Right cardiac atrium (tissue), 5 donors: ENCODE data around the gene BZW1. TPM values are rescaled to one million over a fixed set of nuclear protein-coding genes. Genes with fewer than 3 reads are reported as not detected.
A peak's percentile ranks its signal among the peaks of the same experiment; 100 is the strongest.
"Not testable (repeated sequence)": the region's sequence is repeated elsewhere in the genome, so short reads cannot be mapped to it uniquely, and the experiment has no call there.

Experiments
- ATAC-seq, 2 donors: fragments of 200-7000 bp; cut with Tn5 transposase; one replicate each; pipeline versions ENCODE4 v1.8.0 to v1.9.1; 2020; ENCODE audit warnings: moderate library complexity in 2 of 2, mild to moderate bottlenecking in 1 of 2
- DNase-seq, 3 donors: peaks; one replicate each; pipeline ENCODE4 v3.0.0-alpha.2; 2020
- H3K27ac ChIP-seq: one replicate; pipeline ENCODE4 v1.5.1; 2013; ENCODE audit warnings: mild to moderate bottlenecking, low read length, control low read depth, moderate library complexity
- H3K27me3 ChIP-seq: one replicate; pipeline ENCODE4 v1.6.1; 2013; ENCODE audit not compliant: control insufficient read depth, insufficient read depth
- H3K4me1 ChIP-seq: one replicate; pipeline ENCODE4 v1.6.1; 2013; ENCODE audit warnings: low read length; ENCODE audit not compliant: control insufficient read depth, insufficient read depth
- H3K4me3 ChIP-seq: one replicate; pipeline ENCODE4 v1.5.1; 2013; ENCODE audit warnings: low read length, control low read depth
- H3K9me3 ChIP-seq: one replicate; pipeline ENCODE4 v1.6.1; 2013; ENCODE audit warnings: low read length; ENCODE audit not compliant: control insufficient read depth
- WGBS: extraction: QIAGEN DNeasy Blood & Tissue Kit; methylation state at CpG from one replicate; pipeline ENCODE4 v1.1.7; 2013; 5-methylcytosine and 5-hydroxymethylcytosine counted together
- intact Hi-C, 4 donors: fragments of 100-400 bp; cut with DNase I; formaldehyde crosslinking; loops; one replicate each; pipeline versions ENCODE4 v1.11.0 to v1.14.0; 2022 to 2023
- polyA plus RNA-seq: library from polyadenylated mRNA; stranded (reverse); fragments of 200-250 nt; gene quantifications from one replicate; pipeline ENCODE4 v1.2.3, GENCODE V29; 2013
- total RNA-seq, 4 donors: library from RNA; stranded (reverse); fragmentation: NEBNext Ultra II Directional; extraction: Animal tissue kit (Norgen Biotek cat#: 25700); gene quantifications; one replicate each; pipeline ENCODE4 v1.2.1, GENCODE V29; 2021
- donor health status: healthy with polysubstance abuse.
- donor health status: DM: no; HTN: yes; CAD: no.
- donor health status: DM: no; HTN: no; CAD: no.
- donor health status: DM: no; HTN: yes; CAD: no; lungs with severe emphysema.
- donor health status: DM: yes; HTN: yes; CAD: no.

Gene BZW1
- total and polyA plus RNA-seq, 5 donors = 32.2 to 173 (median 86.7) TPM

- intact Hi-C loops = loop anchor here in 2 of 4 donors (5.0 kb wide), 2 partner anchors 50 to 100 kb away; partner anchors contain the start of gene CLK1 (in 1 of the 2)
- Histone ChIP-seq H3K9me3 (no peaks in the 10 kb centered on the region), H3K27ac (peak overlapping the region; percentile 98), H3K27me3 (no peaks in the 10 kb centered on the region), H3K4me1 (peaks cover 3% of the 10 kb centered on the region), H3K4me3 (peak overlapping the region; percentile 89)
- DNase-seq = peak; percentile 83 to 92 (median 91)
- under 1% methylated on average over 70 of the region's 70 CpGs for whole genome bisulfite sequencing
- ATAC-seq = peak; percentile 65 to 67
These were observed 662 bp downstream of the BZW1 start for GRCh38 chr2:200812122-200813022.

GRCh38 chr2:200814276-200814815 lies 2.6 kb downstream of the BZW1 start:
- H3K4me3 ChIP-seq = no peak overlapping the region
- WGBS = 63% methylated on average over 3 of the region's 3 CpGs
- ATAC-seq (no peak), DNase-seq (no peak)
- peaks cover 3% of the 10 kb centered on the region for H3K4me1 ChIP-seq
- H3K27ac ChIP-seq = no peak overlapping the region
- no peaks in the 10 kb centered on the region for H3K27me3 ChIP-seq
- H3K9me3 ChIP-seq = no peaks in the 10 kb centered on the region
- intact Hi-C loops = loop anchor here in 2 of 4 donors (5.0 kb wide), 2 partner anchors 48 to 102 kb away; partner anchors contain the start of gene CLK1 (in 1 of the 2)

GRCh38 chr2:200814917-200815316 lies 3.2 kb downstream of the BZW1 start:
- no peak for DNase-seq
- Histone ChIP-seq H3K4me3 (no peak overlapping the region), H3K27ac (no peak overlapping the region), H3K4me1 (peaks cover 3% of the 10 kb centered on the region), H3K9me3 (no peaks in the 10 kb centered on the region), H3K27me3 (no peaks in the 10 kb centered on the region)
- 72% methylated on average over 1 of the region's 1 CpG for WGBS
- no peak for ATAC-seq
- intact Hi-C loops = loop anchor here in 2 of 4 donors (5.0 kb wide), 3 partner anchors 37 to 103 kb away; partner anchors contain the start of gene CLK1 (in 1 of the 2)

GRCh38 chr2:200818732-200819131 lies 7.0 kb downstream of the BZW1 start:
- DNase-seq, H3K4me1 ChIP-seq, H3K9me3 ChIP-seq, H3K27me3 ChIP-seq, H3K4me3 ChIP-seq, ATAC-seq, H3K27ac ChIP-seq: not testable (repeated sequence)
- intact Hi-C loops = loop anchor here in 1 of 4 donors (5.0 kb wide), 1 partner anchor 34 kb away; no protein-coding TSS in a partner anchor
- WGBS = 65% methylated on average over 3 of the region's 3 CpGs

- ATAC-seq = no peak
- WGBS = 94% methylated on average over 5 of the region's 5 CpGs
- Histone ChIP-seq H3K9me3 (no peaks in the 10 kb centered on the region), H3K27me3 (no peaks in the 10 kb centered on the region), H3K27ac (no peak overlapping the region), H3K4me3 (no peak overlapping the region), H3K4me1 (no peaks in the 10 kb centered on the region)
- intact Hi-C loops = no loop called here
- no peak for DNase-seq
These were observed 9.0 kb downstream of the BZW1 start for GRCh38 chr2:200820573-200821234.

- 90% methylated on average over 6 of the region's 6 CpGs for WGBS
- no peak for ATAC-seq
- DNase-seq = no peak
- H3K4me3 ChIP-seq = no peak overlapping the region
- H3K27me3 ChIP-seq = no peaks in the 10 kb centered on the region
- intact Hi-C loops = no loop called here
- H3K4me1 ChIP-seq = no peaks in the 10 kb centered on the region
- no peak overlapping the region for H3K27ac ChIP-seq
- no peaks in the 10 kb centered on the region for H3K9me3 ChIP-seq
These were observed 10.1 kb downstream of the BZW1 start for GRCh38 chr2:200821686-200822245.

GRCh38 chr2:200828104-200828503 lies 16.4 kb downstream of the BZW1 start:
- Histone ChIP-seq H3K27me3 (no peaks in the 10 kb centered on the region), H3K27ac (no peak overlapping the region), H3K4me3 (no peak overlapping the region), H3K4me1 (no peaks in the 10 kb centered on the region), H3K9me3 (no peaks in the 10 kb centered on the region)
- ATAC-seq (peak in 1 of 2 donors; percentile 17), DNase-seq (no peak)
- intact Hi-C loops = no loop called here
- 63% methylated on average over 2 of the region's 2 CpGs for WGBS

GRCh38 chr2:200828572-200829257 lies 17.0 kb downstream of the BZW1 start:
- 94% methylated on average over 9 of the region's 9 CpGs for WGBS
- H3K4me3 ChIP-seq = no peak overlapping the region
- H3K27ac ChIP-seq = no peak overlapping the region
- no peaks in the 10 kb centered on the region for H3K4me1 ChIP-seq
- no peaks in the 10 kb centered on the region for H3K9me3 ChIP-seq
- intact Hi-C loops = no loop called here
- no peak for ATAC-seq
- no peaks in the 10 kb centered on the region for H3K27me3 ChIP-seq
- no peak for DNase-seq

- WGBS = 91% methylated on average over 2 of the region's 2 CpGs
- no peak overlapping the region for H3K27ac ChIP-seq
- intact Hi-C loops = no loop called here
- peak in 1 of 2 donors; percentile 33 for ATAC-seq
- H3K4me3 ChIP-seq = no peak overlapping the region
- no peaks in the 10 kb centered on the region for H3K9me3 ChIP-seq
- H3K27me3 ChIP-seq = no peaks in the 10 kb centered on the region
- H3K4me1 ChIP-seq = no peaks in the 10 kb centered on the region
- no peak for DNase-seq
These were observed 17.5 kb downstream of the BZW1 start for GRCh38 chr2:200829258-200829655.

- Histone ChIP-seq H3K4me3 (no peak overlapping the region), H3K27me3 (no peaks in the 10 kb centered on the region), H3K9me3 (no peaks in the 10 kb centered on the region), H3K4me1 (no peaks in the 10 kb centered on the region), H3K27ac (no peak overlapping the region)
- intact Hi-C loops = no loop called here
- DNase-seq (no peak), ATAC-seq (no peak)
- 86% methylated on average over 4 of the region's 4 CpGs for WGBS
These were observed 23.0 kb downstream of the BZW1 start for GRCh38 chr2:200834701-200835100.
